SKM-1 (cell line): ENCODE results near the gene BOD1L1.
"Not testable (repeated sequence)": the region's sequence is repeated elsewhere in the genome, so short reads cannot be mapped to it uniquely, and the experiment has no call there.

Experiments
- DNase-seq: peaks from one replicate; lab custom pipeline; 2025; ENCODE audit not compliant: unreplicated experiment; lab: John Stamatoyannopoulos, UW

BOD1L1 gene

DNA sequence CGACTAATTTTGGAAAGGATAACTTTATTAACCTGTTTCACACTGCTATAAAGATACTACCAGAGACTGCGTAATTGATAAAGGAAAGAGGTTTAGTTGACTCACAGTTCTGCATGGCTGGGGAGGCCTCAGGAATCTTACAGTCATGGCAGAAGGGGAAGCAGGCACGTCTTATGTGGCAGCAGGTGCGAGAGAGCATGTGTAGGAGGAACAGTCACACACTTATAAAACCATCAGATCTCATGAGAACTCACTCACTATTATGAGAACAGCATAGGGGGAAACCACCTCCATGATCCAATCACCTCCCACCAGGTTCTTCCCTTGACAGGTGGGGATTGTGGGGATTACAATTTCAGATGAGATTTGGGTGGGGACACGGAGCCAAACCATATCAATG, 67.4 kb downstream of the BOD1L1 start:
- not testable (repeated sequence) for DNase-seq

DNA sequence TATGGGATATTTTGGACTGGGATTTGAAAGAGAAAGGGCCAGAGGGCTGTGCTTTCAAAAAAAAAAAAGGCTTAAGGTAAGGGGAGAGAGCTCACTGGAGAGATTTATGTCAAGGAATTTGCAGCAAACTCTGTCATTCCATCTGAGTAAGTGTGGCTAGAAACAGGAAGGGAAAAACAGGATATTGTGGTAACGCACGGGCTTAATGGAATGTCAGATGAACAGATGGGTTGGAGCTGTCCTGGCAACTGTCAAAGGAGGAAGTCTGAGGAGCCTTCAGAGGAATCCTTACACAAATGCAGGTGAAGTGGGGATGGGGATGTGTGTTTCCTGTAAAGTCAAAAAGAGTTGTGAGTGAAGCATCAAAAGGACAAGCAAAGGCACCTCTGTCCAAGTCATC, 68.1 kb downstream of the BOD1L1 start:
- no peak for DNase-seq

DNA sequence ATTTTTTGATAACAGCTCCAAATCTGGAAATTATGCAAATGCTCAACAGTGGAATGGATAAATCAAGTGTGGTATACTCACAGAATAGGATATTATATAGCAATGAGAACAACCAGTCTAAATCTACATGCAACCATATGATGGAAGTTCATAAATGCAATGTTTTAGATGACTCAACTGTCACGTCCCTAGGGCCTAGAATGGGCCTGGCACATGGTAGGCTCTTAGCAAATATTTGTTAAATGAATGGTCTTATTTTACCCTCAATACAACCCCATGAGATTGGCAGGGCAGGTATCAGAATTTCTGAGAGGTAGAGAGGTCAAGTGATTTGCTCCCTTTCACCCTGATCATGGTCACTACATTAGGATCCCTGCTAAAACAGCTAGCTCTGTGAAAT, 68.6 kb downstream of the BOD1L1 start:
- DNase-seq: no peak

DNA sequence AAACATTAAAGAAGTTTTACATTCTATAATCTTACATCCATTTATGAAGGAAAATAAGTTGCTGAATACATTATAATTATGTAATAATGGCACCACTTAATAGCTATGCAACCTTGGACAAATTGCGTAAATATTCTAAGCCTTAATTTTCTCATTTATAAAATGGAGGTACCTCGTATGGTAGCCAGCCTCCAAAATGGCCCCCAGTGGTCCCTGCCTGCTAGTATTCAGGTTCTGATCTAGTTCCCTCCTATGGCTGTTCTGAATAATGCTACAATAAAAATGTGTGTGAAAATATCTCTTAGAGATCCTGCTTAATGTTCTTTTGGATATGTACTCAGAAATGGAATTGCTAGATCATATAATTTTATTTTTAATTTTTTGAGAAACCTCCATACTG, 72.2 kb downstream of the BOD1L1 start:
- DNase-seq: no peak

DNA sequence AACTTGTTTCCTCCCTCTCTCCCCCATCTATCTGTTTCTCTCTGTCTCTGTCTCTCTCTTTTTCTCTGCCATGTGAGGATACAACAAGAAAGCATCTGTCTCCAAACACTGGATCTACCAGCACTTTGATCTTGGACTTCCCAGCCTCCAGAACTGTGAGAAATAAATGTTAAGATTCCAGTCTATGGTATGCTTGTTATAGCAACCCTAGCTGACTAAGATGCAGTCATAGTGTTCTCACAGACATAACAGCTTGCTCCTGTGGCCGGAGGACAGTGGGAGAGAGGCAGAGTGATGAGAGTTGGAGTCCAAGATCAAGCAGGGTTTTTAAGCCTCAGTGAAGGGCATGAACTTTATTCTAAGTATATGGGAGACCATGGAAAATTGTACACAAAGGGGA, 74.4 kb downstream of the BOD1L1 start:
- DNase-seq: no peak

DNA sequence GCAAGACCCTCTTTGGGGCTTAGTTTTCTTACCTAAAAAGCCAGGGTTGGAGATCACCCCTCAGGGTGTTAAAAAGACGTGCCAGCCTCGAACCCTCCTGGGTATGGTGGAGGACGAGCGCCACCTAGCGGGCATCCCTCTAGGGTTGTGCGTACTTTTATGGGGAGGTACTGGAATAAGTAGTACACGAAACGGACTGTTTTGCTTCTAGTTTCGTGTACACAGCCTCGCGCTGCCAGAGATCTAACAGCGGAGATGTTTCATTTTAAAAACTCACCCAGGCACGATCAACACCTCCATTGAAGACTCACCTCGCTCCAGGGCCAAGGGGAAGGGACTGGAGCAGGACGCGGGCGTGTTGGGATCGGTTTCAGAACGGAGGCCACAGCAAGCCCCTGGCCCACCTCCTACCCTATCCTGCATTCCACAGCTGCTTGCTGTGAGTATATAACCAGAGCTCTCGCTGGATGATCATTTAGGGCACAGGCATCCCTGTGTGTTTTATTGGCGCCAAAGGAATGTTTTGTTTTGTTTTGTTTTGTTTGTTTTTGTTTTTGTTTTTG, 78.5 kb downstream of the BOD1L1 start:
- DNase-seq: peak; percentile 91

DNA sequence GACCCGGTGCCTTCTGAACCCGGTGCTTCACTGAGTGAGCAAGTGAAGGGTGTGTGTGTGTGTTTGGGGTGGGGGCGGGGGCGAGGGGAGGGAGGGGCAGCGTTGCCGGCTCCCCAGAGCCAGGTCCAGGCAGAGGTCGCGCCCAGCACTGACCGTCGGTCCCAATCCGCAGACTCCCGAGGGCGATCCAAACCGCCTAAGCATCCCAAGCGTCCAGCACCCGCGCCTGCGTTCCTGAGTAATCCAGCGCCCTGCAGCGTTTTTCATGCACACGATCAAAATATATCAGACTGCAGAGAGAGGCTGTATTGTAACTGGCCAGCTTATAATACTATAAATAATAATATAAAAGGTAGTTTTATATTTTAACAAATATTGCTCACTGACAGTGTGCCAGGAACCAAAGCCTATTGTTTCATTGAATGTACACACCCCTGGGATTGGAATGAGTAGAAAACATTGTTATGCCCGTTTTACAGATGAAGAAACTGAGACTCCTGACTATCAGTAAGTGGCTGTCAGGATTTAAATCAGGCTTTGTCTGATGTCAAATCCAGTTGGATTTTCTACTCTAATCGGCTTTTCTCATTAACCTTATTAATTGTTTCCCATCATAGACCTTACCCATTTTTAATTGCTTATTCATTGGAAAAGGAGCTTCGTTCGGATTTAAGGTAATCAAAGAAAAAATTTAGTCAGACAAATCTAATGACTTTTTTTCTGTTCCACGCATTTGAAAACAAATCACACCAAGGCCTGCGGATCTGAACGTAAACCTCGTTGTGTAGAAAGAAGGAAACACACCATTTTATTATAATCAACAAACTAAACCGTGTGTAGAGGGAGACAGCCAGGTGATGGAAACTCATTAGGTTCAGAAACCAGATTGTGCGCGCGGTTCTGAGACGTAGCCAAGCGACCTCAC, 79.2 kb downstream of the BOD1L1 start:
- no peak for DNase-seq

DNA sequence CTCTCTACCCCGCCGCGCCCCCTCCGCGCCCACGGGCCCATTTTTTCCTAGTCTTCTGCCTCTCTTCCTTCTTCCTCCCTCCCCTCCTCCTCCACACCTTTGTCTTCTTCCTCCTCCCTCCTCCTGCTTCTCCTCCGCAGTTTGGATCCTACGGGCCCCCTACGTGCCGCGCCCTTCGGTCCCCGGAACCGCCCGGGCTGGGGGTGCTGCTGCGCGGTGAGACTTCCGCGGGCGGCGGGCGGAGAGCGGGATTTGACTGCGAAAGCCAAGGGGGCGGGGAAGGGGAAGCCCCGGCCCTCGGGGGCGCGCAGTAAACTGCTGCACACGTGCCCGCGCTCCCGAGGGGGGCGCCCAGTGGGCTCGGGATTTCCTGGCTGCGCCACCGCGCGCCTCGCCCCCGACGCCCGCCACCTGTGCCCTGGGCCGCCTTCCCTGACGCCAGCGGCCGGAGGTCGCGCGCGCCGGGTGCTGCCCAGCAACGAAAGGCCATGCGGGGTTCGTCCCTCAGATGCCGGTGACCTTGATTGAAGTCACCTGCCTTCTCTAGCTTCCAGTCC, 80.0 kb downstream of the BOD1L1 start:
- no peak for DNase-seq

DNA sequence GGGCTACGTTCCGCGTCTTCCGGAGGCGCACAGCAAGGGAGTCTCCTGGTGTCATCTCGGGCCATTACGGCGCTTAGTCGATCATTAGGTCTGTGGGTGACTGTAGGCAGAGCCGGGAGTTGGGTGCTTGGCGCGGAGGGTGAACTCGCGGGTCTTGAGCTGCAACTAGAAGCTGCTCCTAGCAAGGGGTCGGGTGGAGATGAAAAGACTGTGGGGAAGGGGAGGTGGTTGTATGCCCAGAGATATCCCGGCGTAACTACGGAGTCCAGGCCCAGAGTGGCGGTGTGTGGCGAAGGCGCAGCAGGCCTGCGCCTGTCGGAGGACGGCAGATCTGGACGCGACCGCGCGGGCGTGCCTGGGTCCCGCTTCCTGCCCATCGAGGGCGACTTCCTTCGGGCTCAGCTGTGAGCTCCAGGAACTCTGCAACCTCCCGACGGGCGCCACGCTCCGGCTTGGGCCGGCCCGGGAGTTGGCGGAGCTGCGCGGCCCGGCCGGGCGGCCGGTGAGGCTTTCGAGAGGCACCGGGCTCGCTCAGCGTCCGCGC, 80.5 kb downstream of the BOD1L1 start:
- no peak for DNase-seq

DNA sequence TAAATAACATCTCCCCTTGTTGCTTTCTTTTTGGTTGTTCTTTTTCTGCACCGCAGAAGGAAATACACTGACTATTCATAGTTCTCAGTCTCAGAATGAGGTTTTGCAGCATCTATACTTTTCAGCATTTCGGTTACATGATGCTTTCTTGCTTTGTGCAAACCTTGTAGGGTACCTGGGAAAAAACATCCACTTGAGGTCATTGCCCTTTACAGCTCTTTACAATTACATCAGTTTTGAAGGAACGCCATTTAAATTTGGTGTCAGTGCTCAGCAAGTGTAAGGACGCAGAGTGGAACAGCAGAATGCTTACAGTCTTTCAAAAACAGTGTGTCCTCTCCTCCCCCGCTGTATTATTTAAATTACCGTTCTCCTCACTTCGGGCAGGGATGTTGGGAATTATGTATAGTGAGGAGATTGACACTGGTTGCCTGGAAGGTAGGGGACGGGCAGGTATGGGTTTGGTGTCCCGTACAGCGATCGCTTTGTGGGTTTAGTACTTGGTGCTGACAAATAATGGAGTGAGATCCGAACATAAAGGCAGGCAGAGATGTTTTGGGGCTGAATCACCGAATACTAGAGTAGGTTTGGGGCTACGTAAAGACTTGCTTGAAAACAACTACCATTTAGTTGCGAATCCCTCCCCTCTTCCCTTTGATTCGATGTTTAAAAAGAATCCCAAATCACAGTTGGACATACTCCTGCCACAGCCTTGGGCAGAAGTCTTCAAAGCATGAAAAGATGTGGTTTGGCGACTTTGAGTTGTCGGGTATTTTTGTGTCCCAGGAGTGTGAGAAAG, 81.2 kb downstream of the BOD1L1 start:
- no peak for DNase-seq

DNA sequence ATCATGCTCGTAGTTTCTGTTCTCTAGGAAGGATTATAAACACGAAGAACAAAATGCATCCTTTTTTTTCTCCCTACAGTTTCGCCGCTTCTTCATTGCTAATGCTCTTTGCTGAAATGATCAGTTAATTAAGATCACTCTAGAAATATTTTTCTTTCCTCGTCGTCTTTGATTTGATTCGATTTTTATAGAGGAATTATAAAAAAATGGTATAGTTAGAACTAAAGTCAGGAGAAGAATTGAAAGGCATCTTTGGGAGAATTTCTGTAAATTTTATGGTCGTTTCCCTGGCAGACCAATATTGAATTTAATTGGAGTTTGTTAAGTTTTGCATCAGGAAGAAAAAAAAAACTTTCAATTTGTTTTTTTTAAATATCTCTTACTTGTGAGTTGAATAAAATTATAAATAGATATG, 82.1 kb downstream of the BOD1L1 start:
- DNase-seq: no peak

DNA sequence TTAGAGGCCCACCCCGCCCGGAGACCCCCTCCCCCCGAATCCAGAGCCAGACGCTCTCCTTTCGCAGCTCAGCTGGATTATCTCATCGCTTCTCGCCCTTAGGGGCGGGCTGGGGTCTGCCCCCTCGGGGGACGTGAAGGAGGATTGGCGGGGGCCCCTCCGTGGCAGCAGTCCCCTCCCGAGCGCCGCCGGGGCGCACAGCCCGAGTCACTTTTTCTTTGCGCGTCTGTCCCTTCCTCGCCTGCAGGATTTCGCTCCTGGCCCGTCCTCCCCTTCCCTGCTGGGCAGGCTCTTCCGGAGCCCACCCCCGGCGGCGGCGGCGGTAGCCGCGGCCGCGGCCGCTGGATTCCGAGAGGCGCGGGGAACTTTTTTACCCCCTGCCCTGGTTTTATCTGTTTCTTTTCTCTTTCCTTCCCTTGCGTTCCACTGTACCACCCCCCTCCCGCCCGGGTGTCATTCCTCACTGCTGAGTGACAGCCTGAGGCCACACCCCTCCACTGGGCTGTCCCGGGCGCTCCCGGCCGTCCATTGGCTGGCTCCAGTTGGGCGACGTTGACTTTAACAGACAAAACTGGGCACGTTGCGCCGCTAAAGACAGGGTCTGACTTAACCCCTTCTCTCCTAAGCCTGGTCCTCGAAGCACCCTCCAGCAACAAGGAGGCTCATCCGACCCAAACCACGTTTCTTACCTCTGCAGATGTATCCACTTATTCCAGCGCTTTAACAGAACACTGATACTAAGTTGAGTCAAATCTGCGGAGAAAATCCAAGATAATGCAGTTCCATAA, 82.7 kb downstream of the BOD1L1 start:
- DNase-seq: no peak

DNA sequence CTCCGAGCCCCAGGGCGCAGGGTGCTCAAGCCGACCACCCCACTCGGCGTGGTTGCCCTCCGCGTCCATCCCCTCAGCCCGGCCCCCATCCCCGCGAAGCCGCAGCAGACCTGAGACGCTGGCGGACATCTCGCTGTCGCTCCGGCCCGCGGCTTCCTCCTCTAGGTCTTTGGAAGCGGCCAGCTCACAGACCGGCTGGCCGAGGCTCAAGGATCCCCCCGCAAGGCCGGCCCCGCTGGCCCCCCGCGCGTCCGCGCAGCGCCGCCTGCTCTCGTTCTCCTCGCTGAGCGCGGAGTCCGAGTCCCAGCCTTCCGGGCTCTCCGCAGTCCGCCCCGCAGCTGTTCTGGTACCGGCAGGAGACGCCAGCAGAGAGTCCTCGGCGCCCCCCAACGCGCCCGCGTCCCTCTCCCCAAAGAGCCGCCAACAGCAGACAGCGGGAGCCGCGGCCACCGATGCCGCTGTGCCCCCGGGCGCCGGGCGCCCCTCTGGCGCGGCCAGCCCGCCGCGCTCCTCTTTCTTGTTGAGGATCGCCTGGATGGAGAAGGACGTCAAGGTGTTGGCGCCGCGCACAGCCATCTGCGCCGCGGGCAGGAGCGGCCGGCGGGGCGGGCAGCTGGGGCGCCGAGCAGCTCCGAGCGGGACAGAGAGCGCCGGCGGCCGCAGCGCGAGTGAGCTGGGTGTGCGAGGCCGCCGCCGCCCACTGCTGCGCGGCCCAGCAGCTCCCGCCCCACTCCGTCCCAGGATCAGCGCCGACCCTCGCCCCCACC, 83.5 kb downstream of the BOD1L1 start, which contains the start of gene NKX3-2:
Gene NKX3-2, minus strand, starts transcription at position 670 of the 767 bp plus-strand sequence. Its CDS starts 94 bp downstream, at position 576.
- no peak for DNase-seq

DNA sequence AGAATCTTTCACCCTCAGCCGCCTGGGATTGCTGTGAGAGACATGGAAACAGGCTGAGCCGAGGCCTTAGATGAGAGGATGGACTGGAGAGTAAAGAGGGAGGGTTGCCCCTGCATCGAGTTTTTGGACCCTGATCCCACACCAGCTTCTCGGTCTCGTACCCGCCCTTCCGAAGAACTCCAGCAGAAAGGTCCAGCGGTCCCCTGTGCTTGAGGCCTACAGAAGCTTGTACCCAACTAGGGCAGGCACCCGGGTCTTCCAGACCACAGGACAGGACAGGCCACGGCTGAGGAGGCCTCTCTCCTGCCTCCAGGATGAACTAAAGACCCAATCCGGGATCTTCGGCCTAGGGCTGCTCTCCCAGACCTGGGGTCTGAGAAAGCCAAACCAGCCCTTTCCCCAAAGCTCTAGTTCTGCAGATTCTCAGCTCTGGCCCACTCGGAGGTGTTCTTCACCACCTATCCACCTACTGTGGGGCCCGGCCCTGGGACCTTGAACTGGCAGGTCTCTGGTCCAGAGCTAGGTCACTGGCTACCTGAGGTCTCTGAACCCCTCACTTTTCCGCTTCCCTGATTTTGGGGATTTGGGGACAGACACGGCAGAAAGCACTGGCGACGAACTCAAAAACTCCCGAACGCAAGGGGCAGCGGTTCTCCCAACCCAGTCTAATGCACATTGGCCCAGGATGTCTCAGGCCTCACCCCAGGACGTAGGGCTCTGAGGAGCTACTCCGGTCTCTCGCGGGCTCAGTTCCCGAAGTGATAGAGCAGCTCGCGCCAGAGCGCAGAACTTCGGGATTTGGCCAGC, 84.3 kb downstream of the BOD1L1 start:
- no peak for DNase-seq

DNA sequence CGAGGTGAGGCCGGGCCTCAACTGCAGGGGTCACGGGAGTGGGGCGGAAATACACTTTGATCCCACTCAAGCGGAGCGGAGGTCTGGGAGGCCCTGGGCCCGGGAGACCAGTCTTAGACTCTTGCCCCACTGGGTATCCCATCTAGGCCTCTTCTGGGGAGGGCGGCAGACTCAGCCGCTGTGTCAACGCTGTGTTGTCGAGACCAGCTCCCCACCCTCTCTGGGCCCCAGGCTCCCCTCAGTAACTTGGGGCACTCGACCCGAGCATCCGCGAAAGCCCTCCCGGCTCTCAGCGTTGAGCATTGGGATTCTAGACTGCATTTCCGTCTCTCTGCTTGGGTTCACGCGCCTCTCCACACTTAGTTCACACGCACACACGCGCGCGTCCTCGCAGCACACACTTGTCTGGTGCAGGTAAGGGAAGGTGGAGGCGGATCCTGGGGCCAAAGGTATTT, 84.9 kb downstream of the BOD1L1 start:
- DNase-seq: no peak

DNA sequence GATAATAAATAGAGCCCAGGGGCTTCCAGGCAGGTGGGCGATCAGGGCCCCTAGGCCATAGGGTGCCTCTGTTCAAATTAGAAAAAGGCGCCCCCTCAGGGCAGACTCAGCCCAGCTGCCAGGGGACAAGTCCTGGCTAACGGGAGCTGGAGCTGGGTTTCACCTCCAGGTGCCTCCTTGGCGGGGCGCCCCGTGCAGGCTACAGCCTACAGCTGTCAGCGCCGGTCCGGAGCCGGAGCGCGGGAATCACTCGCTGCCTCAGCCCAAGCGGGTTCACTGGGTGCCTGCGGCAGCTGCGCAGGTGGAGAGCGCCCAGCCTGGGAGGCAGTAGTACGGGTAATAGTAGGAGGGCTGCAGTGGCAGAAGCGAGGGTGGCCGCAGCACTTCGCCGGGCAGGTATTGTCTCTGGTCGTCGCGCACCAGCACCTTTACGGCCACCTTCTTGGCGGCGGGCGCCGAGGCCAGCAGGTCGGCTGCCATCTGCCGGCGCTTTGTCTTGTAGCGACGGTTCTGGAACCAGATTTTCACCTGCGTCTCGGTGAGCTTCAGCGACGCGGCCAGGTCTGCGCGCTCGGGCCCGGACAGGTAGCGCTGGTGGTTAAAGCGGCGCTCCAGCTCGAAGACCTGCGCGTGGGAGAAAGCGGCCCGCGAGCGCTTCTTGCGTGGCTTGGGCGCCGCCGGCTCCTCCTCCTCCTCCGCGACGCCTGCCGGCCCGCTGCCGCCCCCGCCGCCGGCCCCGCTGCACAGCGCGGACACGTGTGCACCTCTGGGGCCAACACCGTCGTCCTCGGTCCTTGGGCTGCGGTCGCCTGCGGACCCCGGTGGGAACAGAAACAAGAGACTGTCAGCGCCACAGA, 85.6 kb downstream of the BOD1L1 start:
- no peak for DNase-seq

DNA sequence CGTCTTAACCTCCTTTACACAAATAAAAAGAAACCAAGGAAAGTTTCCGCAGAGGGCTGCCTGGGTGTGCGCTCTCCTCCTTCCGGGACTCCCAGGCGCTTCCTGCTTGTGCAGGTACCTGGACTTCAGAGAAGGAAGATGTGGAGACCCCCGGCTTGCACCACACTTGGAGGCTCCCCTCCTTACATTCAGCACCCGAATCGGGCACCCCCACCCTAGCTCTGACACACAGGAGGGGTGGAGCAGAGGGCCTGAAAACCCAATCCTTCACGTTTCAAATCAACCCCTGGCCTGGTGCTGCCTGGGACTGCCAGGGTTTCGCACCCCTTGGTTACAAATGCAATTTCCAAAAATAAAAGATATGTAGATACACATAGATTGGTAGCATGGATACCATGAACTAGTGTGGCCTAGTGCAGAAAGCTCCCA, 86.3 kb downstream of the BOD1L1 start:
- no peak for DNase-seq
